ENCODE data around the gene EREG.

- TF ChIP-seq CTCF (IDR thresholded peaks at IDR 0.05) (no peak), POLR2A (IDR thresholded peaks at IDR 0.05; ENCODE audit: low read depth) (no peak)
These were observed 47.3 kb downstream of the EREG start for GRCh38 chr4:74412225-74412624.
